Embryonic facial prominence (tissue), 1 donor: ENCODE measurements around the gene TAPT1.
"Not testable (repeated sequence)": the region's sequence is repeated elsewhere in the genome, so short reads cannot be mapped to it uniquely, and the experiment has no call there.

Experiments
- DNase-seq: peaks from one replicate; pipeline ENCODE4 v3.0.0-alpha.2; 2016; ENCODE audit errors: extremely low spot score

TAPT1 gene

GRCh38 chr4:16169490-16169889, 56.8 kb downstream of the TAPT1 start:
- no peak for DNase-seq

- DNase-seq = no peak
These were observed 57.4 kb downstream of the TAPT1 start for GRCh38 chr4:16168710-16169388.

- no peak for DNase-seq
These were observed 58.1 kb downstream of the TAPT1 start for GRCh38 chr4:16168144-16168543.

GRCh38 chr4:16165931-16166330, 60.3 kb downstream of the TAPT1 start:
- no peak for DNase-seq

- no peak for DNase-seq
These were observed 63.4 kb downstream of the TAPT1 start for GRCh38 chr4:16162891-16163290.

- no peak for DNase-seq
These were observed 64.3 kb downstream of the TAPT1 start for GRCh38 chr4:16161851-16162408.

- DNase-seq = no peak
These were observed 65.8 kb downstream of the TAPT1 start for GRCh38 chr4:16160457-16160856.

GRCh38 chr4:16159286-16159685, 67.0 kb downstream of the TAPT1 start:
- DNase-seq = no peak

- no peak for DNase-seq
These were observed 67.8 kb downstream of the TAPT1 start for GRCh38 chr4:16158504-16158852.

GRCh38 chr4:16157609-16158503, 68.4 kb downstream of the TAPT1 start:
- DNase-seq = no peak

- no peak for DNase-seq
These were observed 70.6 kb downstream of the TAPT1 start for GRCh38 chr4:16155528-16156169.

GRCh38 chr4:16154451-16154850, 71.8 kb downstream of the TAPT1 start:
- no peak for DNase-seq

GRCh38 chr4:16150716-16151115, 75.6 kb downstream of the TAPT1 start:
- no peak for DNase-seq

GRCh38 chr4:16144913-16145312, 81.4 kb downstream of the TAPT1 start:
- not testable (repeated sequence) for DNase-seq

- DNase-seq = no peak
These were observed 83.5 kb downstream of the TAPT1 start for GRCh38 chr4:16142598-16143310.

GRCh38 chr4:16140879-16141249, 85.4 kb downstream of the TAPT1 start:
- DNase-seq = no peak

GRCh38 chr4:16140231-16140878, 85.9 kb downstream of the TAPT1 start:
- no peak for DNase-seq

GRCh38 chr4:16139066-16139945, 87.0 kb downstream of the TAPT1 start:
- DNase-seq = no peak

GRCh38 chr4:16136827-16137226, 89.4 kb downstream of the TAPT1 start:
- no peak for DNase-seq

GRCh38 chr4:16136311-16136710, 90.0 kb downstream of the TAPT1 start:
- no peak for DNase-seq
